Smooth muscle cell (in vitro differentiated cells): ENCODE measurements around the gene FRK. TPM values are rescaled to one million over a fixed set of nuclear protein-coding genes. Genes with fewer than 3 reads are reported as not detected.
A peak's percentile ranks its signal among the peaks of the same experiment; 100 is the strongest.

ENCODE experiments used
- DNase-seq: peaks from one replicate; lab custom pipeline; 2025; ENCODE audit not compliant: unreplicated experiment; lab: John Stamatoyannopoulos, UW
- H2AFZ ChIP-seq: fragments of 200-600 bp; sonication (generic); 2 replicates; pipeline ENCODE4 v1.6.0; 2016; ENCODE audit warnings: antibody characterized with exemption, low read depth, mild to moderate bottlenecking
- H3F3A ChIP-seq: fragments of 200-600 bp; sonication (generic); 2 replicates; pipeline ENCODE4 v1.6.0; 2017; ENCODE audit warnings: antibody characterized with exemption, low read depth
- H3K27ac ChIP-seq: fragments of 200-600 bp; sonication (generic); 2 replicates; pipeline ENCODE4 v1.5.1; 2016; ENCODE audit warnings: low read depth, mild to moderate bottlenecking
- H3K27me3 ChIP-seq: fragments of 200-600 bp; sonication (generic); 2 replicates; pipeline ENCODE4 v1.6.1; 2016; ENCODE audit warnings: low read depth, mild to moderate bottlenecking
- H3K36me3 ChIP-seq: fragments of 200-600 bp; sonication (generic); 2 replicates; pipeline ENCODE4 v1.5.1; 2016; ENCODE audit warnings: low read depth
- H3K4me1 ChIP-seq: fragments of 200-600 bp; sonication (generic); 2 replicates; pipeline ENCODE4 v1.5.1; 2016; ENCODE audit warnings: low read depth
- H3K4me2 ChIP-seq: fragments of 200-600 bp; sonication (generic); 2 replicates; pipeline ENCODE4 v1.6.0; 2016; ENCODE audit warnings: mild to moderate bottlenecking
- H3K4me3 ChIP-seq: fragments of 200-600 bp; sonication (generic); 2 replicates; pipeline ENCODE4 v1.5.1; 2016; ENCODE audit warnings: mild to moderate bottlenecking
- H3K79me2 ChIP-seq: fragments of 200-600 bp; sonication (generic); 2 replicates; pipeline ENCODE4 v1.6.0; 2016; ENCODE audit warnings: low read depth, mild to moderate bottlenecking
- H3K9ac ChIP-seq: fragments of 200-600 bp; sonication (generic); 2 replicates; pipeline ENCODE4 v1.6.0; 2016; ENCODE audit warnings: low read depth
- H3K9me3 ChIP-seq: fragments of 200-600 bp; sonication (generic); replicated peaks from 2 replicates; pipeline ENCODE4 v1.5.1; 2016; ENCODE audit warnings: low read depth
- H4K20me1 ChIP-seq: fragments of 200-600 bp; sonication (generic); 2 replicates; pipeline ENCODE4 v1.6.0; 2016; ENCODE audit warnings: low read depth
- WGBS: methylation state at CpG from one replicate; pipeline ENCODE4 v1.1.7; 2016; ENCODE audit warnings: low lambda C conversion rate; 5-methylcytosine and 5-hydroxymethylcytosine counted together
- polyA plus RNA-seq: library from polyadenylated mRNA; unstranded; fragments of >200 nt; fragmentation: Nextera tagmentation; extraction: Ambion mirVana; gene quantifications from 2 replicates; pipeline ENCODE4 v1.2.1, GENCODE V29; 2016
- total RNA-seq: library from RNA; depleted of rRNA; stranded (reverse); fragments of >200 nt; gene quantifications from 2 replicates; pipeline ENCODE4 v1.2.3, GENCODE V29; 2014
- TF ChIP-seq, protein P1 (sequence below): fragments of 200-600 bp; sonication (generic); IDR thresholded peaks from 2 replicates; pipeline ENCODE4 v1.5.1; 2017; ENCODE audit warnings: borderline replicate concordance, mild to moderate bottlenecking, antibody characterized with exemption; ENCODE audit not compliant: insufficient read depth, poor library complexity, severe bottlenecking

The FRK gene
- total and polyA plus RNA-seq, 2 experiments from 2014 or later = 0.11 to 1.4 TPM

DNA sequence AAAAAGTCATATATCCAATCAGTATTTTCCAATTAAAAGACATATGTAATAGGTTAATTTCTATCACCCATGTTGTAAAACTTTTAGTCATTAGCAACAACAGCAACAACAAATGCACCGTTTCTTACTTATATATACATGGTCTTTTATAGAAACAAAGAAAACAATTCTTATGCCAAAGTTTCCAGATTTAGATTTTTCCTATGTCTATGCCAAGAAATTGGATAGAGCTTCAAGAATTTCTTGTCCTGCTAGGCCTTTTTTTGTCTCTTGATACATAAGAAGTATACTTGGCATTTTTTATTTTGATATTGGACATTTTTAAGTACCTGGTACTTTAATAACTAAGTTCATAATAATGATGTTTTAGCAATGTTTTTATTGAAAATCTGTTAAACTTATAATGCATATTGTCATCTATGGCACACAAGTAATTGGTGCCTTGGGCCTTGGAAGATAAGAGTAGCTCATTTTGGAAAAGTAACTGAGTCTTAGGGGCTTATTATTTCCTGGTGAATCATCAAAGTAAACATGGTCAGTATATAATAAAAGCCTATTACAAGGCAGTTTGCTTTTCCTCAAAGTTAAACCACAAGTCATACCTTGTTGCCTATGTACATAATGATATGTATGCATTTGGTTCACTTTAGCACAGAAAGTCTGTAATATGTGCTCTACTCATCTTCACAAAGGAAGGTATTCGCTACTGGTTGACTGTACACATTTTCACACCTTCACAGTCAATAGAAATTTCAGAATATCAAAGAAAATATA lies 10.1 kb upstream of the FRK start:
- no peak overlapping the region for H3K4me3 ChIP-seq
- H3K9ac ChIP-seq = no peak overlapping the region
- no peak overlapping the region for H2AFZ ChIP-seq
- H3K36me3 ChIP-seq = no peaks in the 10 kb centered on the region
- H3K4me1 ChIP-seq = peaks cover 21% of the 10 kb centered on the region
- no peaks in the 10 kb centered on the region for H3F3A ChIP-seq
- no peaks in the 10 kb centered on the region for H3K79me2 ChIP-seq
- H4K20me1 ChIP-seq = no peaks in the 10 kb centered on the region
- no peaks in the 10 kb centered on the region for H3K9me3 ChIP-seq
- H3K27ac ChIP-seq = no peak overlapping the region
- DNase-seq = no peak
- TF ChIP-seq, protein P1, sequence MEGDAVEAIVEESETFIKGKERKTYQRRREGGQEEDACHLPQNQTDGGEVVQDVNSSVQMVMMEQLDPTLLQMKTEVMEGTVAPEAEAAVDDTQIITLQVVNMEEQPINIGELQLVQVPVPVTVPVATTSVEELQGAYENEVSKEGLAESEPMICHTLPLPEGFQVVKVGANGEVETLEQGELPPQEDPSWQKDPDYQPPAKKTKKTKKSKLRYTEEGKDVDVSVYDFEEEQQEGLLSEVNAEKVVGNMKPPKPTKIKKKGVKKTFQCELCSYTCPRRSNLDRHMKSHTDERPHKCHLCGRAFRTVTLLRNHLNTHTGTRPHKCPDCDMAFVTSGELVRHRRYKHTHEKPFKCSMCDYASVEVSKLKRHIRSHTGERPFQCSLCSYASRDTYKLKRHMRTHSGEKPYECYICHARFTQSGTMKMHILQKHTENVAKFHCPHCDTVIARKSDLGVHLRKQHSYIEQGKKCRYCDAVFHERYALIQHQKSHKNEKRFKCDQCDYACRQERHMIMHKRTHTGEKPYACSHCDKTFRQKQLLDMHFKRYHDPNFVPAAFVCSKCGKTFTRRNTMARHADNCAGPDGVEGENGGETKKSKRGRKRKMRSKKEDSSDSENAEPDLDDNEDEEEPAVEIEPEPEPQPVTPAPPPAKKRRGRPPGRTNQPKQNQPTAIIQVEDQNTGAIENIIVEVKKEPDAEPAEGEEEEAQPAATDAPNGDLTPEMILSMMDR = no peak
- H3K27me3 ChIP-seq = no peaks in the 10 kb centered on the region
- H3K4me2 ChIP-seq = peak overlapping the region; percentile 30
- WGBS = 87% methylated on average over 2 of the region's 2 CpGs

DNA sequence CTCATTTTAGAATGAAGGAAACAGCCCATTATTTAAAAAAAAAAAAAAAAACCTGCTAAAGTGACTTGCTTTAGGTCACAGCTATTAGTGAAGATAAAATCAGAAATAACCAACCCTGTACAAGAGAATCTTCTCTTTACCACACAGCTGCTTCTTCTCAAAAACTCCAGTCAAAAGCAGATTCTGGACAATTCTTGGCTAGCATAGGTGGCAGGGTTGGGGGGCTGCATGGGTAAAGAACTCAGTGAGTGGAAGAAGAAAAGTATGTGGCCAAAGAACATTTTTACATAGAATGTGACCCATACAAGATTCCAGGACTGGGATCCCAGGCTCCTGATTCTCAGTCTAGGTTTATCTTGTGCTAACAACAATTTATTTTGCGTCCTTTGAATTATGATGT lies 9.4 kb upstream of the FRK start:
- Histone ChIP-seq H3K27ac (no peak overlapping the region), H3K4me3 (no peak overlapping the region), H3K27me3 (no peaks in the 10 kb centered on the region), H3F3A (no peaks in the 10 kb centered on the region), H3K79me2 (no peaks in the 10 kb centered on the region), H3K9ac (no peak overlapping the region), H3K4me1 (peaks cover 21% of the 10 kb centered on the region), H3K36me3 (no peaks in the 10 kb centered on the region), H3K9me3 (no peaks in the 10 kb centered on the region), H4K20me1 (no peaks in the 10 kb centered on the region), H3K4me2 (peak overlapping the region; percentile 30), H2AFZ (no peak overlapping the region)
- TF ChIP-seq, protein P1 = no peak
- no peak for DNase-seq
- whole genome bisulfite sequencing = 100% methylated on average over 1 of the region's 1 CpG

DNA sequence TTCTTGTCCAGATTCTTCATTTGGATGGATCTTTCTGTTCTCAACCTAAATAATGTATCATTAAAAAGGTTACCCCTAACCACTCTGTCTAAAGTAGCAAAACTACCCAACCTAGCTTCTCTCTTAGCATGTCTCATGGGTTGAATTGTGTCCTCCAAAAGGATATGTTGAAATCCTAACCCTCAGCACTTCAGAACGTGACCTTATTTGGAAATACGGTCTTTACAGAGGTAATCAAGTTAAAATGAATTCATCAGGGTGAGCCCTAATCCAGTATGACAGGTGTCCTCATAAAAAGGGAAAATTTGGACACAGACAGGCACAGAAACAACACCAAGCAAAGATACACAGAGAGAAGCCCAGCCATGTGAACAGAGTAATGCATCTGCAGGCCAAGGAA lies 6.1 kb upstream of the FRK start:
- TF ChIP-seq, protein P1 = no peak
- Histone ChIP-seq H3K27me3 (no peaks in the 10 kb centered on the region), H3K79me2 (no peaks in the 10 kb centered on the region), H3K36me3 (no peaks in the 10 kb centered on the region), H3K27ac (no peak overlapping the region), H3K4me2 (no peak overlapping the region), H4K20me1 (no peaks in the 10 kb centered on the region), H3K4me1 (peaks cover 11% of the 10 kb centered on the region), H2AFZ (no peak overlapping the region), H3K9me3 (no peaks in the 10 kb centered on the region), H3K9ac (no peak overlapping the region), H3K4me3 (no peak overlapping the region), H3F3A (no peaks in the 10 kb centered on the region)
- no peak for DNase-seq
- WGBS = 86% methylated on average over 2 of the region's 2 CpGs

DNA sequence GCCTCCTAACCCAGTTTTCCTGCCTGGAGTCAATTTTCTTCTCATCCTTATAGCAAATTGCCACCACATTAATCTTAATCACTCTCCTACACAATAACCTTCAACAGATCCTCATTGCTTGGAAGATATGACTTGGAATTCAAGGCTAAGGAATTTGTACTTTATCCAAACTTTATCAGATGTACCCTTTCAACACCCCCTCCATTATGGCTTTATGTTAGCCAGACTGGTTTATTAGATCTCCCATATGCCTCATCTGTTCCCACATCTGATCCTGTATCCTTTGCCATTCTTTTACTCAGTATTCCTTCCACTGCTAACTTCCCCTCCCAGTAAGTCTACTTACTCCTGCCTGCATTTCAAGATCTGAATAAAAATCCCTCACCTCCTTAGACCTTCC lies 4.0 kb upstream of the FRK start:
- no peak overlapping the region for H3K9ac ChIP-seq
- no peaks in the 10 kb centered on the region for H3F3A ChIP-seq
- H3K4me2 ChIP-seq = no peak overlapping the region
- TF ChIP-seq, protein P1 = no peak
- no peaks in the 10 kb centered on the region for H3K36me3 ChIP-seq
- H3K9me3 ChIP-seq = no peaks in the 10 kb centered on the region
- DNase-seq = no peak
- no peak overlapping the region for H3K4me3 ChIP-seq
- no peak overlapping the region for H3K27ac ChIP-seq
- H4K20me1 ChIP-seq = no peaks in the 10 kb centered on the region
- peaks cover 4% of the 10 kb centered on the region for H3K4me1 ChIP-seq
- H3K27me3 ChIP-seq = no peaks in the 10 kb centered on the region
- H2AFZ ChIP-seq = no peak overlapping the region
- no peaks in the 10 kb centered on the region for H3K79me2 ChIP-seq
